Islet precursor cell (in vitro differentiated cells): ENCODE measurements around the gene ITPKC.
A peak's percentile ranks its signal among the peaks of the same experiment; 100 is the strongest.

ENCODE experiments used
- DNase-seq: peaks from one replicate; pipeline ENCODE4 v3.0.0-alpha.2; 2018

The ITPKC gene

DNA sequence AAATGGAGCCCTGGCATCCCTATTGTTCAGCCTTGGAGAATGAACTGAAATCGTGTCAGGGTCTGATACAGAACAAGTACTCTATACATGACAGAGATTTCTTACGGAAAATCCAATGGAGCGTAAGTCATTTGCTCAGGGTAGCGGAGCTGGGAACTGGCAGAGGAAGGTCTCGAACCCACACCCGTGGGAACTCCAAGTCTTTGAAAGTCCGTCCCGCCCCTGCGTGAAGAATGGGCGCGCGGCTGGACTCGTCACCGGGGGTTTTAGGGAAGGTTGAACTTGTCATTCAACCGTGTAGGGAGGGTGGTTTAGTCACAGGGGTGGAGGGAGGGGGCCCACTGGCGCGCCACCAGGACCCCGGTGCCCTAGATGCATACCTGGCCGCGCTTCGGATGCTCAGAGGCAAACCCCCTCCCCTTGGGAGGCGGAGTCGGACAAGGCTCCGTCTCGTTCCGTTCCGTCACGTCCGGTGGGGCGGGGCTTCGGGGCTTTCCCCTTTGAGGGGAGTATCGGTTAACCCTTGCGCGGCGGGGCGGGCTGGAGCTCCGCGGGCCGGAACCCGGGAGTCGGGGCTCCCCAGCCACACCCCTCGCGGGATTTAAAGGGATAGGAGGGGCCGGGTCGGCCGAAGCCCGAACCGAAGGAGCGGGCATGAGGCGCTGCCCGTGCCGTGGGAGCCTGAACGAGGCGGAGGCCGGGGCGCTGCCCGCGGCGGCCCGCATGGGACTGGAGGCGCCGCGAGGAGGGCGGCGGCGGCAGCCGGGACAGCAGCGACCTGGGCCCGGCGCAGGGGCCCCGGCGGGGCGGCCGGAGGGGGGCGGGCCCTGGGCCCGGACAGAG, at the start of gene ITPKC, which contains the start of gene COQ8B:
Gene ITPKC, plus strand, starts transcription at position 631 of the 843 bp plus-strand sequence. Its CDS starts 24 bp downstream, at position 655.
Gene COQ8B, minus strand, starts transcription at position 405 of the 843 bp plus-strand sequence. CDS start 2,254 bp downstream, outside the sequence.
- peak; percentile 99 for DNase-seq

- peak; percentile 47 for DNase-seq
These were observed 49.3 kb upstream of the ITPKC start for GRCh38 chr19:40667602-40668001.

DNA sequence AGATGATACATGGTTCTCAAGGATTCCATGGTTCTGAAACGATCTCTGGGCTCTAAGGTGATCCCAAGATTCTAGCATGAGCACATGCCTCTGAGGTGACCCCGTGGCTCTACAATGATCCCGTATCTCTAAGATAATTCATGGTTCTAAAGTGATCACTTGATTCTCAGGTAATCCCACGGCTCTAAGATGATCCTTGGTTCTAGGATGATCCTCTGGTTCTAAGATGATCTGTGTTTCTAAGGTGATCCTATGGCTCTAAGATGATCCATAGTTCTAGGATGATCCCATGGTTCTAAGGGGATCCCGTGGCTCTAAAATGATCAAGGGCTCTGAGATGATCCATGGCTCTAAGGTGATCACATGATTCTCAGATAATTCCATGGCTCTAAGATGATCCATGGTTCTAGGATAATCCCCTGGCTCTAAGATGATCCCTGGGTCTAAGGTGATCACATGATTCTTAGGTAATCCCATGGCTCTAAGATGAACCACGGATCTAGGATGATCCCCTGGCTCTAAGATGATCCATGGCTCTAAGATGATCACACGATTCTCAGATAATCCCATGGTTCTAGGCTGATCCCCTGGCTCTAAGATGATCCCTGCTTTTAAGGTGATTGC, 47.8 kb upstream of the ITPKC start:
- DNase-seq: no peak

- DNase-seq: no peak
These were observed 45.5 kb upstream of the ITPKC start for GRCh38 chr19:40671404-40671803.

- no peak for DNase-seq
These were observed 44.9 kb upstream of the ITPKC start for GRCh38 chr19:40672038-40672437.

DNA sequence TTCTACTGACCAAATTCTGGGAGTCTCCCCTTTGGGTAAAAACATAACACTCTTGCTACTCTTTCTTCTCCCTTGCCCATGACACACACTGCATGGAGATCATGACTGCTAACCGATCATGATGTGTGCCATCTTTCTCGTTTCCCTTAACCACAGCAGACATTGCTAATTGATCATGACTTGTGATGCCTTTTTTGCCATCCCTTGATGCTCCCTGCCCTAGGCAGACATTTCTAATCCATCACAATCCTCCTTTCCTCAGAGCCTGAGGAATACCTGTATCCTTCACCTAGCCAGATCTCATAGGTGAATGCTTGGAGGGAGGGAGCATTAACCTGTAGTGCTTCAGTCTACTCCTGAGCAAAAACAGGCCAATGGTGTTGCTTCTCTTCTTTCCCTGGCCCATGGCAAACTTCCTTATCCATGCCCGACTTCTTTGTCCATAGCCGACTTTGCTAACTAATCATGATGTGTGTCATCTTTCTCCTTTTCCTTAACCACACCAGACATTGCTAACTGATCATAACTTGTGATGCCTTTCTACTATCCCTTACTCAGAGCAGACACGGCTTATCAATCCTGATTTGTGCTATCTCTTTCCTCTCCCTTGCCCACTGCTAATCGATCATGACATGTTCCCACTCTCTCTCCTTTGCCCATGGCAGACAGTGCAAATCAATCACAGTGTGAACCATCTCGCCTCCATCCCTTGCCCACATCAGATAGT, 44.2 kb upstream of the ITPKC start:
- DNase-seq: no peak

DNA sequence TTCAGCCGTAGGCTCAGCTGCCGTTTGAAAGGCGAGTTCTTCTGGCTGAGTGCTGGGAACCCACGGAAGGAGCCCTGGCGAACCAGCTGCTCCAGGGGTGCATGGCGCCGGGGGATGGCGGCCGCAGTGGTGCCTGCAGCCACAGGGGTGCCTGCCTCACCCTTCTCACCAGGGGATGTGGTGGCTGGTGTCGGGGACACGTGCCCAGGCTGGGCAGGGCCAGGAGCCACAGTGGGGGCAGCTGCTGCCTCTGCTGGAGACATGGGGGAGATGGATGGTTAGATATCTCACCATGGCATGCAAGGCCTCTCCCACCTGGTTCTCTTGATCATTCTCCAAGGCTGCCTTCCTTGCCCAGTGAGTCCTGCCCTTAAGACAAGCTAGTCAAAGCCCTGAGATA, 43.5 kb upstream of the ITPKC start:
- DNase-seq: peak; percentile 39

- peak; percentile 37 for DNase-seq
These were observed 42.6 kb upstream of the ITPKC start for GRCh38 chr19:40674291-40674690.

DNA sequence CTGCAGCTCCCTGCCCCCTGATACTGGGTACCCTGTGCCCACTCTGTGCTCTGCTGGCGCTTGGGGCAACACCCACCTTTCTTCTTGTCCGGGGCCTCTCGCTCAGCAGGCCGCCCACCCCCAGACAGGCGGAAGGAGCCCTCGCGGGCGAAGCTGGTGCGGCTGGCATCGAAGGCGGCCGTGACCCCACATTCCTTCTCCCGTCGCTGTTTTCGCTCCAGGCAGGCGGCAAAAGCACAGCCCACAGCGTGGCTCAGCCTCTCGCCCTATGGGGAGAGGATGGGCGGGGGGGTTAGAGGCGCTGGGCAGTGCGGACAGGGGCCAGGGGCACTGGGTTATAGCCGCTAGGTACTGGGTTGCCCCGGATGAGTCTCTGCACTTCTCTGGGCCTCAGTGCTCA, 39.8 kb upstream of the ITPKC start:
- peak; percentile 46 for DNase-seq

- no peak for DNase-seq
These were observed 35.9 kb upstream of the ITPKC start for GRCh38 chr19:40681039-40681438.

- no peak for DNase-seq
These were observed 34.4 kb upstream of the ITPKC start for GRCh38 chr19:40682431-40682964.

DNA sequence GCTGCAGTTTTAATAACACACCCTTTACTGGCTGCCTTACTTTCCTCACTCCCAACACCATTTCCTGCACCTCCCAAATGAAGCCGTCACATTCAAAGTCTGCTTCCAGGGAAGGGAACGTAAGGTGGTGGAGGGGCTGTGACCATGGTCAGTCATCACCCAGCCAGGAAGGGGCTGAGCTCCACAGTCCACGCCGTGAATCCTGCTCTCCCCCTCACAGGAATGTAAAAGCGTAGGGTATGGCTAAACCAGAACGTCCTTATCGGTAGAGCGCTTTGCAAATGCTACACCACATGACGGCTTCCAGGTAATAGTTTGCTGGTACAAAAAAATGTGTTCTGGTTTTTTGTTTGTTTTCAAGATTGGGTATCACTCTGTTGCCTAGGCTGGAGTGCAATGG, 33.5 kb upstream of the ITPKC start:
- no peak for DNase-seq

DNA sequence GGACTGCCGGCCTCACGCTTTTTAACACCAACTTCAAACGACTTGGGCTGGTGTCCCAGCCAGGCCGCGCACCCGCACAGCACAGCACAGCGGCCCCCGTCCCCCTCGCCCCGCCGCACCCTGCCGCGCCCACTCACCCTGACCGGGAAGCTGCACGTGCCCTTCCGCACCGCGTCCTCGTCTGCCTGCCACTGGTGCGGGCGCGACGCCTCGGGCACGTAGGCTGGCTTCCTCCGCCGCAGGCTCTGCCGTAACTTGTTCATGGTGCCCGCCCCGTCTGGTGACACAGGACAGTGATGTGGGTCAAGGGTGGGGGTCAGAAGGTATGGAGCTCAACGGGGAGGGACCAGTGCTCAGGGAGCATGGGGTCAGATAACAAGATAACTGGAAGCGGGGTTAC, 32.6 kb upstream of the ITPKC start:
- DNase-seq: no peak

GRCh38 chr19:40685016-40685526, 31.8 kb upstream of the ITPKC start:
- DNase-seq: no peak

DNA sequence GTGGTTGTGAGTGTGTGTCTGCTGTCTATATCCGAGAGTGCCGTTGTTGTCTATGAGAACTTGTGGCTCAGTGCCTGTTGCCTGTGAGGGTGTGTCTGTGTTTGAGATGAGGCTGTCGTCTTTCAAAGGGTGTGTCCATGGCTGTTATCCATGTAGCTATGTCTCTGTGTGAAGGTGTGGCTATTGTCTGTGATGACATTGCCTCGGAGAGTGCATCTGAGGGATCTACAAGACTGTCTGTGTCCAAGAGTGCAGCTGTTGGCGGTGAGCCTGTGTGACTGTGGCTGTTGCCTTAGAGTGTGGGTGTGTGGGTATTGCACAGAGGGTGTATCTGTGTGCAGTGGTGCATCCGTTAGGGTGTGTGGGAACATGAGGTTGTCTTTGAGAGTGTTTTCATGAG, 31.3 kb upstream of the ITPKC start:
- DNase-seq: no peak

DNA sequence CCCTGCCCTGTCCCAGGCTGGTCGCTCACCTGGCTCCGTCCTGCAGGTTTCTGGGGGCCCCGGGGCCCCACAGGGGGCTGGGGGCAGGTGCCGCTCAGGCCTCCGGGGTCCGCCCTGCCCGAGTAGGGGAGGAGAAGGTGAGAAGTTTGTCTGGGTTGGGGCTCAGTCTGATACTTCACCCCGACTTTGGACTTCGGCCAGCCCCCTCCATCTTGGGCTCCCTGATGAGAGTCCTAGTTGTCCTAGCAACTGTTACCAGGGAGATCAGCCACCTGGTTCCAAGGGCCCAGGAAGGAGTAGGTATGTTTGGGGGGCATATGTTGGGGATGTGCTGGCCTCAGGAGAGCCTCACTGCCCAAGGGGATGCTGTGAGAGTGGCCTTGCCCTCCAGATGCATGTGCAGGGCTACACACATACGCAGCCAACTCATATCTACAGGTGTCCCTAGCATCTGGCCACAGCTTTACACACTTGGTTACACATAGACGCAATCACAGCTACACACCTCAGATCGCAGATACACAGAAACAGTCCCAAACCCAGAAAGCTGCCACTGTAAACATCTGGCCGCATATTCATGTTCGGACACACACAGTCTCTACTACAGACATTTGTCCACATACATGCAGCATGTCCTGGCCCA, 29.9 kb upstream of the ITPKC start:
- DNase-seq: no peak

GRCh38 chr19:40687525-40688016, 29.3 kb upstream of the ITPKC start:
- no peak for DNase-seq

- DNase-seq: no peak
These were observed 28.6 kb upstream of the ITPKC start for GRCh38 chr19:40688309-40688708.

DNA sequence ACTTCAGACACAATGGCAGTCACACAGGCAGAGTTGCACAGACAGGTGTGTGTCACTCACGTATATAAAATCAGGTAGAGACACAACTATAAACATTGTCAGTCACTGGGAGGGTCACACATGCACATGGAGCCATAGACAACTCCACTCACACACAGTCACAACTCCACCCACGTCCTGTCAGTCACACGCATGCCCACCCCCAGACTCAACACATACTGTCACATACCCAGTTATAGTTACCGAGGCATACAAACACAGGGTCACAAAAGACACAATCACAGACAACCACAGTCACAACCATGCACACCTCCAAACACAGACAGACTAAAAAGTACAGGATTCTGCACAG, 27.9 kb upstream of the ITPKC start:
- no peak for DNase-seq

DNA sequence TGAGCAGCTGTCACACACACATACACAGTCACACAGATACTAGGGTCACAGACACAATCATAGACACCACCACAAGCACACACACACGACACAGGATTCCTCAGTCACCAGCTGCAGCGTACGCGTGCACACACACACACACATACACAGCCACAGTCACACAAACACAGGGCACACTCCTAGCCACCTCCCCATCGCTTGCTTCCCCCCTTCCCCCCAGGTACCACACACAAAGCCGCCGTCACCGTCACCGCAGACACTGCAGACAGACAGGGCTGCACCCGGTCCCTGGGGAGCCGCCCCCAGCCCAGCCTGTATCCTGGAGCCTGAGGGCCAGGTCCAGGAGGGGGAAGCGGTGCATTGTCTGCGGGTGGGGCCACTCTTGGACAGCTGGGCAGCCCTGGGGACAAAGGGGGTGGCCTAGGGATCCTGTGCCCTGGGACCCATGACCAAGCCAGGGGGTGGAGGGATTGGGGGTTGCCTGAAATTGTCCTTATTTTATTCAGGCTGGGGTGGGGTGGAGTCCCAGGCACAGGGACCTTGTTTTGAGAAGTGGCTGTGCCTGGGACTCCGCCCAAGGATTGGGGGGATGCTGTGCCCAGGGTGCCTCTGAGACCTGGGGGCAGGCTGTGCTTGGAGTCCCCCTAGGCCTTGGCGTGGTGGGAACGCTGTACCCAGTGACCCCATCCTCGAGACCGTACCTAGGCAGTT, 27.4 kb upstream of the ITPKC start:
- peak; percentile 71 for DNase-seq

GRCh38 chr19:40690050-40690692, 26.7 kb upstream of the ITPKC start, which contains the start of gene NUMBL:
TSS of gene NUMBL (minus strand) at chr19:40690651. CDS start at chr19:40690483, 168 bp downstream.
- no peak for DNase-seq
